HG03060 (cell line): ENCODE data around the gene SELENBP1.
"Not testable (repeated sequence)": the region's sequence is repeated elsewhere in the genome, so short reads cannot be mapped to it uniquely, and the experiment has no call there.

Experiments used
- ATAC-seq: cut with Tn5 transposase; IDR thresholded peaks from one replicate; pipeline ENCODE4 v1.9.1; 2021; ENCODE audit warnings: low read depth, moderate number of reproducible peaks; ENCODE audit not compliant: unreplicated experiment

The SELENBP1 gene

GRCh38 chr1:151384584-151384983, 12.1 kb upstream of the SELENBP1 start:
- ATAC-seq, result no peak

- no peak for ATAC-seq
Measured at GRCh38 chr1:151377150-151377884, 4.8 kb upstream of the SELENBP1 start.

GRCh38 chr1:151373196-151373595, 691 bp upstream of the SELENBP1 start:
- no peak for ATAC-seq

GRCh38 chr1:151371370-151372057, 991 bp downstream of the SELENBP1 start:
- ATAC-seq, result no peak

- ATAC-seq, result no peak
Measured at GRCh38 chr1:151370211-151370911, 2.1 kb downstream of the SELENBP1 start.

GRCh38 chr1:151369621-151370048, 2.9 kb downstream of the SELENBP1 start:
- no peak for ATAC-seq

GRCh38 chr1:151369302-151369610, 3.2 kb downstream of the SELENBP1 start:
- ATAC-seq, result no peak

- no peak for ATAC-seq
Measured at GRCh38 chr1:151368393-151369301, 3.9 kb downstream of the SELENBP1 start.

- no peak for ATAC-seq
Measured at GRCh38 chr1:151367658-151368392, 4.7 kb downstream of the SELENBP1 start.

GRCh38 chr1:151364996-151365395, 7.5 kb downstream of the SELENBP1 start:
- no peak for ATAC-seq

GRCh38 chr1:151362308-151363155, 10.0 kb downstream of the SELENBP1 start:
- no peak for ATAC-seq

- no peak for ATAC-seq
Measured at GRCh38 chr1:151361883-151362282, 10.6 kb downstream of the SELENBP1 start.

GRCh38 chr1:151356696-151357095, 15.8 kb downstream of the SELENBP1 start:
- ATAC-seq, result no peak

GRCh38 chr1:151352021-151352718, 20.3 kb downstream of the SELENBP1 start:
- ATAC-seq, result no peak

GRCh38 chr1:151350323-151350722, 22.2 kb downstream of the SELENBP1 start:
- ATAC-seq, result not testable (repeated sequence)

- no peak for ATAC-seq
Measured at GRCh38 chr1:151347523-151348246, 24.8 kb downstream of the SELENBP1 start.

GRCh38 chr1:151346769-151347522, 25.6 kb downstream of the SELENBP1 start, which contains the start of gene RFX5:
Gene RFX5, minus strand, starts transcription at chr1:151347252. Its CDS starts 932 bp downstream, at chr1:151346320.
- ATAC-seq, result peak; percentile 96
